B cell (primary cell): Measurements from ENCODE around the gene BHMT2.

Source experiments
- CTCF ChIP-seq: fragments of 200-600 bp; IDR thresholded peaks from one replicate; pipeline ENCODE4 v1.8.0; 2022; ENCODE audit warnings: antibody characterized with exemption, mild to moderate bottlenecking
- EZH2 ChIP-seq: IDR thresholded peaks from 2 replicates; pipeline ENCODE4 v1.6.1; 2012; ENCODE audit warnings: borderline replicate concordance, low read depth, mild to moderate bottlenecking, moderate library complexity, low read length; ENCODE audit not compliant: insufficient read depth, poor library complexity, severe bottlenecking

- TF ChIP-seq CTCF (no peak), EZH2 (no peak)
Measured at GRCh38 chr5:79086116-79086515, 16.5 kb downstream of the BHMT2 start.
